NB4 (cell line): ENCODE measurements around the gene FOXP1.

ENCODE experiments used
- CTCF ChIP-seq: IDR thresholded peaks from one replicate; pipeline ENCODE4 v1.5.1; 2012; ENCODE audit warnings: low read depth, low read length
- POLR2A ChIP-seq: IDR thresholded peaks from 2 replicates; pipeline ENCODE4 v1.6.1; 2011; ENCODE audit warnings: mild to moderate bottlenecking; ENCODE audit not compliant: insufficient read length; ENCODE audit errors: extremely low read depth

- TF ChIP-seq POLR2A, result no peak
- no peak for TF ChIP-seq CTCF
These were observed 448.0 kb downstream of the FOXP1 start for GRCh38 chr3:71135373-71136088.
